DOHH2 (cell line): ENCODE results near the gene USP34.

ENCODE experiments used
- H3F3A ChIP-seq: fragments of 200-600 bp; sonication (generic), shearing (Covaris generic); 2 replicates; pipeline ENCODE4 v1.6.0; 2016; ENCODE audit warnings: antibody characterized with exemption, mild to moderate bottlenecking; ENCODE audit not compliant: control insufficient read depth, insufficient read depth
- H3K27ac ChIP-seq: fragments of 200-600 bp; sonication (generic); 2 replicates; pipeline ENCODE4 v1.5.1; 2014; ENCODE audit warnings: low read depth, mild to moderate bottlenecking, low read length, moderate library complexity
- H3K27me3 ChIP-seq: fragments of 200-600 bp; sonication (generic); 2 replicates; pipeline ENCODE4 v1.6.1; 2014; ENCODE audit warnings: mild to moderate bottlenecking, low read length, mixed read lengths; ENCODE audit not compliant: control insufficient read depth
- H3K36me3 ChIP-seq: fragments of 200-600 bp; sonication (generic); 2 replicates; pipeline ENCODE4 v1.6.1; 2014; ENCODE audit warnings: mild to moderate bottlenecking, low read length, moderate library complexity, mixed read lengths; ENCODE audit not compliant: control insufficient read depth
- H3K4me1 ChIP-seq: fragments of 200-600 bp; sonication (generic); 2 replicates; pipeline ENCODE4 v1.6.1; 2014; ENCODE audit warnings: mild to moderate bottlenecking, low read length, mixed read lengths; ENCODE audit not compliant: control insufficient read depth
- H3K4me2 ChIP-seq: fragments of 200-600 bp; sonication (generic); 2 replicates; pipeline ENCODE4 v1.6.0; 2014; ENCODE audit warnings: mild to moderate bottlenecking, low read length, moderate library complexity
- H3K4me3 ChIP-seq: fragments of 200-600 bp; sonication (generic); 2 replicates; pipeline ENCODE4 v1.5.1; 2014; ENCODE audit warnings: mild to moderate bottlenecking, low read length, mixed read lengths
- H3K79me2 ChIP-seq: fragments of 200-600 bp; sonication (generic); 2 replicates; pipeline ENCODE4 v1.6.1; 2014; ENCODE audit warnings: mild to moderate bottlenecking, low read length, mixed read lengths; ENCODE audit not compliant: control insufficient read depth
- H3K9me2 ChIP-seq: fragments of 200-600 bp; sonication (generic); replicated peaks from 2 replicates; pipeline ENCODE4 v1.6.1; 2014; ENCODE audit warnings: mild to moderate bottlenecking, low read length, mixed read lengths; ENCODE audit not compliant: control insufficient read depth
- H3K9me3 ChIP-seq: fragments of 200-600 bp; sonication (generic); 2 replicates; pipeline ENCODE4 v1.6.1; 2014; ENCODE audit warnings: antibody characterized with exemption, low read length, mixed read lengths; ENCODE audit not compliant: control insufficient read depth, insufficient read depth
- H4K20me1 ChIP-seq: fragments of 200-600 bp; sonication (generic); 2 replicates; pipeline ENCODE4 v1.6.0; 2014; ENCODE audit warnings: low read depth, mild to moderate bottlenecking, antibody characterized with exemption, low read length, moderate library complexity; ENCODE audit not compliant: control insufficient read depth, insufficient read depth
- EZH2phosphoT487 ChIP-seq: fragments of 200-600 bp; sonication (generic); IDR thresholded peaks from 2 replicates; pipeline ENCODE4 v1.6.1; 2017; ENCODE audit warnings: borderline replicate concordance, mild to moderate bottlenecking, antibody characterized with exemption, low read length, moderate library complexity, mixed read lengths
- TF ChIP-seq, protein P1 (sequence below): fragments of 200-600 bp; sonication (generic); IDR thresholded peaks from one replicate; pipeline ENCODE4 v1.5.1; 2014; ENCODE audit warnings: antibody characterized with exemption, mild to moderate bottlenecking, low read depth, low read length; ENCODE audit not compliant: poor library complexity, severe bottlenecking

USP34 gene

DNA sequence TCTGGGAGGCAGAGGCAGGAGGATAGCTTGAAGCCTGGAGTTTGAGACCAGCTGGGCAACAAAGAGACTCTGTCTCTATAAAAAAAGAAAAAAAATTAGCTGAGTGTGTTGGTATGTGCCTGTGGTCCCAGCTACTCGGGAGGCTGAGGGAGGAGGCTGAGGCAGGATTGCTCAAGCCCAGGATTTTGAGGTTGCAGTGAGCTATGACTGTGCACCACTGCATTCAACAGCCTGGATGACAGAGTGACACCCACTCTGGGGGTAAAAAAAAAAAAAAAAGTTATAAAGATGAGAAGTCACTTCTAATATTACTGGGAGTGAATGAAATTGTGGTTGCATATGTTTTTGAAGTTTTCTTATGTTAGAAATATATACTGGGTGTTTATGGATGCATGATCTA is 237.3 kb downstream of the USP34 start:
- peaks cover 12% of the 10 kb centered on the region for H3F3A ChIP-seq
- peaks cover 78% of the 10 kb centered on the region for H3K36me3 ChIP-seq

DNA sequence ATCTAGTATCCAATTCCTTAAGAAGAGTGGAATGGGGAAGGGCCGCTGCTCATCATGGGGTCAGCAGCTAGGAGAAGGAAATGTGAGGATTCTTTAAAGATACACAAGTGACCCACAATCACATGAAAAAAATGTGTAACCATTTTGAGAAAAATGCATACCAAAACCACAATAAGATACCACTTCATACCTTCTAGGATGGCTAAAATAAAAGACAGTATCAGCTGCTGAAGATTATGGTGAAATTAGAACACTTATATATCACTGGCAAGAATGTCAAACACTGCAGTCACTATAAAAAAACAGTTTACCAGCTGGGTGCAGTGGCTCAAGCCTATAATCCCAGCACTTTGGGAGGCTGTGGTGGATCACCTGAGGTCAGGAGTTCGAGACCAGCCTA is 241.0 kb downstream of the USP34 start:
- H4K20me1 ChIP-seq: no peaks in the 10 kb centered on the region
- H3K4me3 ChIP-seq: no peak overlapping the region
- H3K9me3 ChIP-seq: no peaks in the 10 kb centered on the region
- no peaks in the 10 kb centered on the region for H3K9me2 ChIP-seq
- H3K4me2 ChIP-seq: no peak overlapping the region
- no peaks in the 10 kb centered on the region for H3K4me1 ChIP-seq
- peaks cover 88% of the 10 kb centered on the region for H3K36me3 ChIP-seq
- no peaks in the 10 kb centered on the region for H3K27me3 ChIP-seq
- no peak overlapping the region for H3K27ac ChIP-seq
- H3K79me2 ChIP-seq: no peaks in the 10 kb centered on the region
- 0 out of 2 replicates have a peak, but pooled peaks cover 2% of the 10 kb centered on the region for H3F3A ChIP-seq
- TF ChIP-seq, protein P1, sequence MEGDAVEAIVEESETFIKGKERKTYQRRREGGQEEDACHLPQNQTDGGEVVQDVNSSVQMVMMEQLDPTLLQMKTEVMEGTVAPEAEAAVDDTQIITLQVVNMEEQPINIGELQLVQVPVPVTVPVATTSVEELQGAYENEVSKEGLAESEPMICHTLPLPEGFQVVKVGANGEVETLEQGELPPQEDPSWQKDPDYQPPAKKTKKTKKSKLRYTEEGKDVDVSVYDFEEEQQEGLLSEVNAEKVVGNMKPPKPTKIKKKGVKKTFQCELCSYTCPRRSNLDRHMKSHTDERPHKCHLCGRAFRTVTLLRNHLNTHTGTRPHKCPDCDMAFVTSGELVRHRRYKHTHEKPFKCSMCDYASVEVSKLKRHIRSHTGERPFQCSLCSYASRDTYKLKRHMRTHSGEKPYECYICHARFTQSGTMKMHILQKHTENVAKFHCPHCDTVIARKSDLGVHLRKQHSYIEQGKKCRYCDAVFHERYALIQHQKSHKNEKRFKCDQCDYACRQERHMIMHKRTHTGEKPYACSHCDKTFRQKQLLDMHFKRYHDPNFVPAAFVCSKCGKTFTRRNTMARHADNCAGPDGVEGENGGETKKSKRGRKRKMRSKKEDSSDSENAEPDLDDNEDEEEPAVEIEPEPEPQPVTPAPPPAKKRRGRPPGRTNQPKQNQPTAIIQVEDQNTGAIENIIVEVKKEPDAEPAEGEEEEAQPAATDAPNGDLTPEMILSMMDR: no peak
- no peak for TF ChIP-seq EZH2phosphoT487

More for the DNA sequence above, 237.3 kb downstream of the USP34 start:
- no peak overlapping the region for H3K27ac ChIP-seq
- TF ChIP-seq, protein P1: no peak
- no peak for TF ChIP-seq EZH2phosphoT487
- H3K27me3 ChIP-seq: no peaks in the 10 kb centered on the region
- no peaks in the 10 kb centered on the region for H3K9me3 ChIP-seq
- H3K9me2 ChIP-seq: no peaks in the 10 kb centered on the region
- no peaks in the 10 kb centered on the region for H3K4me1 ChIP-seq
- no peaks in the 10 kb centered on the region for H3K79me2 ChIP-seq
- H4K20me1 ChIP-seq: no peaks in the 10 kb centered on the region
- H3K4me2 ChIP-seq: no peak overlapping the region
- no peak overlapping the region for H3K4me3 ChIP-seq

DNA sequence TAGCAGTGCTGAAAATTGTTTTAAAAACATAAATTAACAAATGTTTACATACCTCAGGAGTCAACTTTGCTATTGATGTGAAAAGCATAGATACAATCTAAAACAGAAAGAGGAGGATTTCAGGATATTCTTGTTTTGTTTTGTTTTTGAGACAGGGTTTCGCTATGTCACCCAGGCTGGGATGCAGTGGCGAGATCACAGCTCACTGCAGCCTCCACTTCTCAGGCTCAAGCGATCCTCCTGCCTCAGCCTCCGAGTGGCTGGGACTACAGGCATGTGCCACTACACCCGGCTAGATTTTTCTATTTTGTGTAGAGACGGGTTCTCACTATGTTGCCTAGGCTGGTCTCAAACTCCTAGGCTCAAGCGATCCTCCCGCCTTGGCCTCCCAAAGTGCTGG is 248.3 kb downstream of the USP34 start:
- no peaks in the 10 kb centered on the region for H3K9me2 ChIP-seq
- H3K4me3 ChIP-seq: no peak overlapping the region
- no peak overlapping the region for H3K4me2 ChIP-seq
- H3K9me3 ChIP-seq: no peaks in the 10 kb centered on the region
- H4K20me1 ChIP-seq: no peaks in the 10 kb centered on the region
- no peak overlapping the region for H3K27ac ChIP-seq
- TF ChIP-seq, protein P1: no peak
- TF ChIP-seq EZH2phosphoT487: no peak
- H3K4me1 ChIP-seq: no peaks in the 10 kb centered on the region
- H3F3A ChIP-seq: no peaks in the 10 kb centered on the region; the same call in 1 of the 2 replicates
- no peaks in the 10 kb centered on the region for H3K79me2 ChIP-seq
- peaks cover 88% of the 10 kb centered on the region for H3K36me3 ChIP-seq
- H3K27me3 ChIP-seq: no peaks in the 10 kb centered on the region

DNA sequence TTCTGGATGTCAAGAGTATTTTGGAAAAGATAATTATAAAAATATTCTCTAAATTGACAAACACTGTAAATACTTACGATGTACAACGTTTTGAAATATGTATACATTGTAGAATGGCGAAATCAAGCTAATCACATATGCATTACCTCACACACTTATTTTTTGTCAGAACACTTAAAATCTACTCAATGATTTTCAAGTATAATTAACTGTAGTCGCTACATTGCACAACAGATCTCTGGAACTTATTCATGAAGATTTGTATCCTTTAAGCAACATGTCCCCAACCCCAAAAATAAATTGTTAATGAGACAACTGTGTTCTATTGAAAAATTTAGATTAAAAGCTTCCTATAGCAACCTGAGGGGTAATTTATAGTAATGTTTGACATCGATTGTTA is 249.1 kb downstream of the USP34 start:
- no peak overlapping the region for H3K4me2 ChIP-seq
- H3K27ac ChIP-seq: no peak overlapping the region
- H3K4me3 ChIP-seq: no peak overlapping the region
- H4K20me1 ChIP-seq: no peaks in the 10 kb centered on the region
- no peaks in the 10 kb centered on the region; the same call in 1 of the 2 replicates for H3F3A ChIP-seq
- H3K9me3 ChIP-seq: no peaks in the 10 kb centered on the region
- H3K79me2 ChIP-seq: no peaks in the 10 kb centered on the region
- no peaks in the 10 kb centered on the region for H3K9me2 ChIP-seq
- no peaks in the 10 kb centered on the region for H3K4me1 ChIP-seq
- TF ChIP-seq EZH2phosphoT487: no peak
- TF ChIP-seq, protein P1: no peak
- H3K36me3 ChIP-seq: peaks cover 83% of the 10 kb centered on the region
- no peaks in the 10 kb centered on the region for H3K27me3 ChIP-seq
